MCF 10A (cell line): ENCODE results near the gene OCRL. TPM values are rescaled to one million over a fixed set of nuclear protein-coding genes. Genes with fewer than 3 reads are reported as not detected.
A peak's percentile ranks its signal among the peaks of the same experiment; 100 is the strongest.

Experiments used
- BruUV-seq: library from RNA; stranded (reverse); fragments of 400-500 nt; replicated peaks from 2 replicates; lab custom pipeline; 2021; lab: Mats Ljungman, UMichigan
- CTCF ChIA-PET: fragments of 300-600 bp; sonication (Branson Sonifier 250); formaldehyde crosslinking; extraction: SDS; loops from one replicate; lab custom pipeline; 2021; ENCODE audit warnings: antibody characterized with exemption, inconsistent platforms; lab: Yijun Ruan, JAX
- POLR2A ChIA-PET: fragments of 300-600, 350-650 bp; sonication (Branson Sonifier 250); formaldehyde crosslinking; extraction: SDS; loops from one replicate; lab custom pipeline; 2020; ENCODE audit warnings: antibody characterized with exemption, inconsistent platforms; lab: Yijun Ruan, JAX
- DNase-seq: peaks from one replicate; pipeline ENCODE4 v3.0.0-alpha.2; 2018; ENCODE audit not compliant: unreplicated experiment
- H3K27ac Mint-ChIP-seq: one replicate; pipeline ENCODE4 v1.8.0; 2022; ENCODE audit warnings: mild to moderate bottlenecking, low read depth, mixed read lengths; ENCODE audit not compliant: unreplicated experiment
- H3K27me3 Mint-ChIP-seq: one replicate; pipeline ENCODE4 v1.8.0; 2022; ENCODE audit warnings: mixed read lengths; ENCODE audit not compliant: insufficient read depth, unreplicated experiment
- H3K36me3 Mint-ChIP-seq: one replicate; pipeline ENCODE4 v1.8.0; 2022; ENCODE audit warnings: mild to moderate bottlenecking, moderate library complexity, mixed read lengths; ENCODE audit not compliant: insufficient read depth, unreplicated experiment
- H3K4me1 Mint-ChIP-seq: one replicate; pipeline ENCODE4 v1.8.0; 2022; ENCODE audit warnings: mixed read lengths; ENCODE audit not compliant: insufficient read depth, unreplicated experiment
- H3K4me3 Mint-ChIP-seq: one replicate; pipeline ENCODE4 v1.8.0; 2022; ENCODE audit warnings: mild to moderate bottlenecking, moderate library complexity, mixed read lengths; ENCODE audit not compliant: unreplicated experiment
- H3K9me3 Mint-ChIP-seq: one replicate; pipeline ENCODE4 v1.8.0; 2022; ENCODE audit warnings: mixed read lengths; ENCODE audit not compliant: unreplicated experiment
- CTCF ChIP-seq: fragments of 200-600 bp; IDR thresholded peaks from one replicate; pipeline ENCODE4 v1.8.0; 2022; ENCODE audit warnings: antibody characterized with exemption, mild to moderate bottlenecking; ENCODE audit not compliant: unreplicated experiment
- intact Hi-C: fragments of 100-400 bp; cut with micrococcal nuclease; formaldehyde crosslinking; loops from 2 replicates; pipeline ENCODE4 v1.14.1; 2022
- total RNA-seq: library from RNA; stranded (reverse); gene quantifications from 2 replicates; pipeline ENCODE4 v1.2.3, GENCODE V29; 2022

Gene OCRL
- total RNA-seq, 1 experiment from 2014 or later, result 25.3 TPM

- intact Hi-C loops, result no loop called here
- no peaks in the 10 kb centered on the region for H3K9me3 Mint-ChIP-seq
- peaks cover 8% of the 10 kb centered on the region for H3K4me1 Mint-ChIP-seq
- H3K27ac Mint-ChIP-seq, result no peak overlapping the region
- POLR2A ChIA-PET, result no interaction called here
- CTCF ChIA-PET, result no interaction called here
- no peak overlapping the region for H3K4me3 Mint-ChIP-seq
- no peaks in the 10 kb centered on the region for H3K36me3 Mint-ChIP-seq
- TF ChIP-seq CTCF, result no peak
- DNase-seq, result peak; percentile 10
- peaks cover 23% of the 10 kb centered on the region for H3K27me3 Mint-ChIP-seq
- BruUV-seq, result no TSS peak
Measured at GRCh38 chrX:129495900-129496299, 44.2 kb upstream of the OCRL start.

DNA sequence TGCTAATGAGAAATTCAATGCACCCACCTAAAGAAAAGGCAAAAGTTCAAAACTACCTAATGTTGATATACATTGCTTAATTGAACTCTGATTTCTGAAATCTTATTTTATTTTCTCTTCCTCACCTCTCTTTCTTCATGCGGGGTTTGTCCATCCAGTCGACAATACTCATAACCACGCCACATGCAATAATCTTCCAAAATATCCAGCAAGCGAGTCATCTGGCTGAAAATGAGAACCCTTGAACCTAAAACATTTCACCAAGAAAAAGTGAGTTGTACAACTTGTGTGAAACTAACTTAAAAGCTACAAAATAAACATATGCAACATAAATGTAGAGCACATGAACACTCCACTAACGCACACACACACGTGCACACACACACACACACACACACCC lies 43.4 kb upstream of the OCRL start:
- intact Hi-C loops, result no loop called here
- Mint-ChIP-seq H3K4me3 (no peak overlapping the region), H3K9me3 (no peaks in the 10 kb centered on the region), H3K4me1 (peaks cover 8% of the 10 kb centered on the region), H3K27ac (no peak overlapping the region), H3K27me3 (peaks cover 23% of the 10 kb centered on the region), H3K36me3 (no peaks in the 10 kb centered on the region)
- DNase-seq, result peak; percentile 15
- ChIA-PET CTCF (no interaction called here), POLR2A (no interaction called here)
- no TSS peak for BruUV-seq
- TF ChIP-seq CTCF, result no peak

- ChIA-PET CTCF (no interaction called here), POLR2A (no interaction called here)
- no TSS peak for BruUV-seq
- TF ChIP-seq CTCF, result no peak
- Mint-ChIP-seq H3K4me1 (peaks cover 8% of the 10 kb centered on the region), H3K27ac (no peak overlapping the region), H3K27me3 (peaks cover 30% of the 10 kb centered on the region), H3K36me3 (no peaks in the 10 kb centered on the region), H3K9me3 (no peaks in the 10 kb centered on the region), H3K4me3 (no peak overlapping the region)
- DNase-seq, result no peak
- intact Hi-C loops, result no loop called here
Measured at GRCh38 chrX:129497146-129497843, 42.8 kb upstream of the OCRL start.

DNA sequence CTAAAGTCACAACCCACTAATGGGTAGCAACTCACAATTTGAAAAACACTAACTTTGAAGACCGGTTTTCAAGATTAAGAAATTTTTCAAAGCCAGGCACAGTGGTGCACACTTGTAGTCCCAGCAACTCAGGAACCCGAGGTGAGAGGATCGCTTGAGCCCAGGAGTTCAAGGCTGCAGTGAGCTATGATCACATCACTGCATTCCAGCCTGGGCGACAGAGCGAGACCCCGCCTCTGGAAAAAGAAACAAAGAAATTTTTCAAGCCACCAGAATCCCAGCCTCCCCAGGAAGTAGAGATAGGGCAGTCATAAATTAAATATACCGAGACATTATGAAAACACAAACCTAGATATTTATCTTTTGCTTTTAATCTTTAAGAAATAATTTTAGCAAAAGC lies 29.7 kb upstream of the OCRL start:
- intact Hi-C loops, result no loop called here
- CTCF ChIA-PET, result no interaction called here
- H3K27ac Mint-ChIP-seq, result no peak overlapping the region

More for the DNA sequence above, 29.7 kb upstream of the OCRL start:
- no TSS peak for BruUV-seq
- TF ChIP-seq CTCF, result no peak
- H3K4me1 Mint-ChIP-seq, result no peaks in the 10 kb centered on the region
- peaks cover 6% of the 10 kb centered on the region for H3K36me3 Mint-ChIP-seq
- DNase-seq, result no peak
- H3K27me3 Mint-ChIP-seq, result no peaks in the 10 kb centered on the region
- POLR2A ChIA-PET, result no interaction called here
- no peaks in the 10 kb centered on the region for H3K9me3 Mint-ChIP-seq
- H3K4me3 Mint-ChIP-seq, result no peak overlapping the region
